ENCODE measurements around the gene ZKSCAN5. TPM values are rescaled to one million over a fixed set of nuclear protein-coding genes. Genes with fewer than 3 reads are reported as not detected.
"Not testable (repeated sequence)": the region's sequence is repeated elsewhere in the genome, so short reads cannot be mapped to it uniquely, and the experiment has no call there.

The ZKSCAN5 gene
- total RNA-seq, 1 experiment from 2014 or later: 15.5 TPM

DNA sequence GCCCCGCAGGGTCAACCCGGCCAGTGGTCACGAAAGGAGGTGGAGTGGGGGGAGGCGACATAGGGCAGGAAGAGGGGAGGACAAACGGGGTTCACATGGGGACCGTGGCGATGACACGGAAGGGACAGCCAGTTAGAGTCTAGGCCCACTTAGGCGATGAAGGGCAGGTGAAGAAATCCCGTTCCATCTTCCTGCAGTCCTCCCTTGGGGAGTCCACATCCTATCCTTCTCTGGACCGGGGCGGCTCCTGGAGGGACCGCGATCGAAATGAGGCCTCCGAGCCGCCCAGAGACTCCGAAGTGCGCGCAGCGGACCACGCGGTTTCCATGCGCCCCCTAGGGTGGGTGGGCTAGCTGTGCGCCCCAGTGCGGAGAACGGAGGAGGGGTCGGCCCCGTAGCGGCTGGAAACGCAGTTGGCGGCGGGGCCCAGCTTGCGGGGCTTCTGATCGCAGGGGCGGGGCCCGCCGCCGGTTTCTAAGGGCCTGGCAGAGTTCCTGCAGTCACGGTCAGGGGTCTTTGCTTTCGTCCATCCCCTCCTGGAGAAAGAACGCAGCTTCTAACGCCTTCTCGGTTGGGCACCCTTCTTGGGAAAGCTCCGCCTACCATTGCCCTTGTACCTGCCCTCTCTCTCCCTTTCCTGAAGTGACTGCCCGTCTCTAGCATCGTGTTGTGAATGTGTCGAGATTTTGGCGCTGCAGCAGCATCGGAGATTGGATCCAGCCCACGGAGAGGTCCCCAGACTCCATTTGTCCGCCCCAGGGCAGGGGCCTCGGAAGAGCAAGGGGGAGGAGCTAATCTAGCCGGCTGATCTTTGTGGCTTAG lies 75.7 kb downstream of the ZKSCAN5 start (continued):
- TF ChIP-seq TP53 (CRISPR knock-in tag; IDR thresholded peaks at IDR 0.05): 0 out of 2 replicates have a peak, but pooled peaks have one; percentile 38
- TF ChIP-seq, protein P1, sequence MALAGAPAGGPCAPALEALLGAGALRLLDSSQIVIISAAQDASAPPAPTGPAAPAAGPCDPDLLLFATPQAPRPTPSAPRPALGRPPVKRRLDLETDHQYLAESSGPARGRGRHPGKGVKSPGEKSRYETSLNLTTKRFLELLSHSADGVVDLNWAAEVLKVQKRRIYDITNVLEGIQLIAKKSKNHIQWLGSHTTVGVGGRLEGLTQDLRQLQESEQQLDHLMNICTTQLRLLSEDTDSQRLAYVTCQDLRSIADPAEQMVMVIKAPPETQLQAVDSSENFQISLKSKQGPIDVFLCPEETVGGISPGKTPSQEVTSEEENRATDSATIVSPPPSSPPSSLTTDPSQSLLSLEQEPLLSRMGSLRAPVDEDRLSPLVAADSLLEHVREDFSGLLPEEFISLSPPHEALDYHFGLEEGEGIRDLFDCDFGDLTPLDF (CRISPR knock-in tag; IDR thresholded peaks at IDR 0.05): 0 out of 2 replicates have a peak, but pooled peaks have one; percentile 26
- TF ChIP-seq, protein P2, sequence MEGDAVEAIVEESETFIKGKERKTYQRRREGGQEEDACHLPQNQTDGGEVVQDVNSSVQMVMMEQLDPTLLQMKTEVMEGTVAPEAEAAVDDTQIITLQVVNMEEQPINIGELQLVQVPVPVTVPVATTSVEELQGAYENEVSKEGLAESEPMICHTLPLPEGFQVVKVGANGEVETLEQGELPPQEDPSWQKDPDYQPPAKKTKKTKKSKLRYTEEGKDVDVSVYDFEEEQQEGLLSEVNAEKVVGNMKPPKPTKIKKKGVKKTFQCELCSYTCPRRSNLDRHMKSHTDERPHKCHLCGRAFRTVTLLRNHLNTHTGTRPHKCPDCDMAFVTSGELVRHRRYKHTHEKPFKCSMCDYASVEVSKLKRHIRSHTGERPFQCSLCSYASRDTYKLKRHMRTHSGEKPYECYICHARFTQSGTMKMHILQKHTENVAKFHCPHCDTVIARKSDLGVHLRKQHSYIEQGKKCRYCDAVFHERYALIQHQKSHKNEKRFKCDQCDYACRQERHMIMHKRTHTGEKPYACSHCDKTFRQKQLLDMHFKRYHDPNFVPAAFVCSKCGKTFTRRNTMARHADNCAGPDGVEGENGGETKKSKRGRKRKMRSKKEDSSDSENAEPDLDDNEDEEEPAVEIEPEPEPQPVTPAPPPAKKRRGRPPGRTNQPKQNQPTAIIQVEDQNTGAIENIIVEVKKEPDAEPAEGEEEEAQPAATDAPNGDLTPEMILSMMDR (IDR thresholded peaks at IDR 0.05): peak; percentile 58; the same call in 1 of the 2 replicates
- TF ChIP-seq PRRX2 (CRISPR knock-in tag; IDR thresholded peaks at IDR 0.05): no peak
- TF ChIP-seq, protein P3, sequence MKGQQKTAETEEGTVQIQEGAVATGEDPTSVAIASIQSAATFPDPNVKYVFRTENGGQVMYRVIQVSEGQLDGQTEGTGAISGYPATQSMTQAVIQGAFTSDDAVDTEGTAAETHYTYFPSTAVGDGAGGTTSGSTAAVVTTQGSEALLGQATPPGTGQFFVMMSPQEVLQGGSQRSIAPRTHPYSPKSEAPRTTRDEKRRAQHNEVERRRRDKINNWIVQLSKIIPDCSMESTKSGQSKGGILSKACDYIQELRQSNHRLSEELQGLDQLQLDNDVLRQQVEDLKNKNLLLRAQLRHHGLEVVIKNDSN (CRISPR knock-in tag; IDR thresholded peaks at IDR 0.05): no peak; the same call in 1 of the 2 replicates
- TF ChIP-seq, protein P4, sequence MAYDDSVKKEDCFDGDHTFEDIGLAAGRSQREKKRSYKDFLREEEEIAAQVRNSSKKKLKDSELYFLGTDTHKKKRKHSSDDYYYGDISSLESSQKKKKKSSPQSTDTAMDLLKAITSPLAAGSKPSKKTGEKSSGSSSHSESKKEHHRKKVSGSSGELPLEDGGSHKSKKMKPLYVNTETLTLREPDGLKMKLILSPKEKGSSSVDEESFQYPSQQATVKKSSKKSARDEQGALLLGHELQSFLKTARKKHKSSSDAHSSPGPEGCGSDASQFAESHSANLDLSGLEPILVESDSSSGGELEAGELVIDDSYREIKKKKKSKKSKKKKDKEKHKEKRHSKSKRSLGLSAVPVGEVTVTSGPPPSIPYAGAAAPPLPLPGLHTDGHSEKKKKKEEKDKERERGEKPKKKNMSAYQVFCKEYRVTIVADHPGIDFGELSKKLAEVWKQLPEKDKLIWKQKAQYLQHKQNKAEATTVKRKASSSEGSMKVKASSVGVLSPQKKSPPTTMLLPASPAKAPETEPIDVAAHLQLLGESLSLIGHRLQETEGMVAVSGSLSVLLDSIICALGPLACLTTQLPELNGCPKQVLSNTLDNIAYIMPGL (CRISPR knock-in tag; IDR thresholded peaks at IDR 0.05): peak; percentile 75; the same call in 1 of the 2 replicates
- TF ChIP-seq, protein P5, sequence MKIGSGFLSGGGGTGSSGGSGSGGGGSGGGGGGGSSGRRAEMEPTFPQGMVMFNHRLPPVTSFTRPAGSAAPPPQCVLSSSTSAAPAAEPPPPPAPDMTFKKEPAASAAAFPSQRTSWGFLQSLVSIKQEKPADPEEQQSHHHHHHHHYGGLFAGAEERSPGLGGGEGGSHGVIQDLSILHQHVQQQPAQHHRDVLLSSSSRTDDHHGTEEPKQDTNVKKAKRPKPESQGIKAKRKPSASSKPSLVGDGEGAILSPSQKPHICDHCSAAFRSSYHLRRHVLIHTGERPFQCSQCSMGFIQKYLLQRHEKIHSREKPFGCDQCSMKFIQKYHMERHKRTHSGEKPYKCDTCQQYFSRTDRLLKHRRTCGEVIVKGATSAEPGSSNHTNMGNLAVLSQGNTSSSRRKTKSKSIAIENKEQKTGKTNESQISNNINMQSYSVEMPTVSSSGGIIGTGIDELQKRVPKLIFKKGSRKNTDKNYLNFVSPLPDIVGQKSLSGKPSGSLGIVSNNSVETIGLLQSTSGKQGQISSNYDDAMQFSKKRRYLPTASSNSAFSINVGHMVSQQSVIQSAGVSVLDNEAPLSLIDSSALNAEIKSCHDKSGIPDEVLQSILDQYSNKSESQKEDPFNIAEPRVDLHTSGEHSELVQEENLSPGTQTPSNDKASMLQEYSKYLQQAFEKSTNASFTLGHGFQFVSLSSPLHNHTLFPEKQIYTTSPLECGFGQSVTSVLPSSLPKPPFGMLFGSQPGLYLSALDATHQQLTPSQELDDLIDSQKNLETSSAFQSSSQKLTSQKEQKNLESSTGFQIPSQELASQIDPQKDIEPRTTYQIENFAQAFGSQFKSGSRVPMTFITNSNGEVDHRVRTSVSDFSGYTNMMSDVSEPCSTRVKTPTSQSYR (CRISPR knock-in tag; IDR thresholded peaks at IDR 0.05): 0 out of 2 replicates have a peak, but pooled peaks have one; percentile 6
- TF ChIP-seq, protein P6, sequence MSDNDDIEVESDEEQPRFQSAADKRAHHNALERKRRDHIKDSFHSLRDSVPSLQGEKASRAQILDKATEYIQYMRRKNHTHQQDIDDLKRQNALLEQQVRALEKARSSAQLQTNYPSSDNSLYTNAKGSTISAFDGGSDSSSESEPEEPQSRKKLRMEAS (CRISPR knock-in tag; IDR thresholded peaks at IDR 0.05): peak; percentile 94

DNA sequence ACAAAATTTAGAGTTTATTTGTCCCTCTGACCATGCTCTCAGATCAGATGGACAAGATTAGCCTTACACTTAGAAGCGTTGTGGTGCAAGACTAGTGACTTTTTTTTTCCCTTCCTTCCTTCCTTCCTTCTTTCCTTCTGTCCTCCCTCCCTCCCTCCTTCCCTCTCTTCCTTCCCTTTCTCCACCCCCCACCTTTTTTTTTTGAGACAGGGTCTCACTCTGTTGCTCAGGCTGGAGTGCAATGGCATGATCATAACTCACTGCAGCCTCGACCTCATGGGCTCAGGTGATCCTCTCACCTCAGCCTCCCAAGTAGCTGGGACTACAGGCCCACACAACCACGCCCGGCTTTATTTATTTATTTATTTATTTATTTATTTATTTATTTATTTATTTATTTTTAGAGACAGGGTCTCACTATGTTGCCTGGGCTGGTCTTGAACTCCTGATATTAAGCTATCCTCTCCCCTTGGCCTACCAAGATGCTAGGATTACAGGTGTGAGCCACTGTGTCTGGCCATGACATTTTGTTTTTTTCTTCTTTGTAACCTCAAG lies 76.4 kb downstream of the ZKSCAN5 start:
- H3K4me1 Mint-ChIP-seq: peaks cover 17% of the 10 kb centered on the region
- H3K27ac Mint-ChIP-seq: peak overlapping the region; percentile 93
- ChIA-PET CTCF (interaction anchor here (0.6 to 1.8 kb wide), 10 partner anchors 18 to 413 kb away, joined by 3 to 16 read pairs (median 4); partner anchors contain the start of genes ZKSCAN5, ZNF394, ZNF655 and ZSCAN25), POLR2A (interaction anchor here (0.6 to 1.1 kb wide), 2 partner anchors 81 to 554 kb away, joined by 4 read pairs; partner anchors contain the start of gene ZNF394)
- H3K36me3 Mint-ChIP-seq; DNase-seq (ENCODE audit: low spot score); H3K27me3 Mint-ChIP-seq (ENCODE audit: low read depth); H3K9me3 Mint-ChIP-seq; ATAC-seq: not testable (repeated sequence)
- peak overlapping the region; percentile 92 for H3K4me3 Mint-ChIP-seq
- TF ChIP-seq ZNF121 (CRISPR knock-in tag; IDR thresholded peaks at IDR 0.05): 0 out of 2 replicates have a peak, but pooled peaks have one; percentile 28

Other genes with a start within 250 kb of the ZKSCAN5 start
- gene MYH16, start 231.8 kb upstream of the ZKSCAN5 start, total RNA-seq (2021): not detected in 3 replicates
- gene ARPC1A, start 178.8 kb upstream of the ZKSCAN5 start, total RNA-seq (2021): 149 to 160 TPM (median 150 TPM) in 3 replicates
- gene ARPC1B, start 129.9 kb upstream of the ZKSCAN5 start, total RNA-seq (2021): 63.3 to 70.2 TPM (median 66.2 TPM) in 3 replicates
- 157 to 177 TPM (median 160 TPM) in 3 replicates for gene PDAP1, start 96.1 kb upstream of the ZKSCAN5 start, total RNA-seq (2021)
- 98.4 to 99.5 TPM (median 98.7 TPM) in 3 replicates for gene BUD31, start 95.7 kb upstream of the ZKSCAN5 start, total RNA-seq (2021)
- 8.8 to 11.4 TPM (median 11.1 TPM) in 3 replicates for gene PTCD1, start 65.9 kb upstream of the ZKSCAN5 start, total RNA-seq (2021)
- gene CPSF4, start 65.7 kb upstream of the ZKSCAN5 start, total RNA-seq (2021): 79.1 to 109 TPM (median 85.8 TPM) in 3 replicates
- gene ATP5MF, start 38.5 kb upstream of the ZKSCAN5 start, total RNA-seq (2021): 454 to 480 TPM (median 463 TPM) in 3 replicates
- 11.7 to 14.0 TPM (median 12.8 TPM) in 3 replicates for gene ZNF789, start 31.8 kb upstream of the ZKSCAN5 start, total RNA-seq (2021)
- 23.0 to 24.0 TPM (median 23.1 TPM) in 3 replicates for gene ZNF394, start 4.4 kb upstream of the ZKSCAN5 start, total RNA-seq (2021)
- 5.9 to 7.2 TPM (median 6.6 TPM) in 3 replicates for gene FAM200A, start 47.5 kb downstream of the ZKSCAN5 start, total RNA-seq (2021)
- 37.1 to 40.4 TPM (median 38.2 TPM) in 3 replicates for gene ZNF655, start 54.0 kb downstream of the ZKSCAN5 start, total RNA-seq (2021)
- 0.78 to 0.81 TPM (median 0.78 TPM) in 3 replicates for gene TMEM225B, start 93.6 kb downstream of the ZKSCAN5 start, total RNA-seq (2021)
- gene ZSCAN25, start 112.3 kb downstream of the ZKSCAN5 start, total RNA-seq (2021): 16.3 to 20.1 TPM (median 19.9 TPM) in 3 replicates
- 0.39 to 0.78 TPM (median 0.76 TPM) in 3 replicates for gene CYP3A5, start 175.3 kb downstream of the ZKSCAN5 start, total RNA-seq (2021)
- not detected in 3 replicates for gene CYP3A7, start 230.5 kb downstream of the ZKSCAN5 start, total RNA-seq (2021)